Measurements from ENCODE around the gene CDADC1.
A peak's percentile ranks its signal among the peaks of the same experiment; 100 is the strongest.

Gene CDADC1

GRCh38 chr13:49235856-49236431 lies 11.8 kb upstream of the CDADC1 start:
- Histone ChIP-seq H3K9me2 (replicated peaks; ENCODE audit: control insufficient read depth, low read length) (no peaks in the 10 kb centered on the region), H3K27me3 (ENCODE audit: control insufficient read depth, low read length) (no peaks in the 10 kb centered on the region), H3K27ac (ENCODE audit: low read depth, low read length) (no peak overlapping the region)

GRCh38 chr13:49238621-49239020 lies 9.1 kb upstream of the CDADC1 start:
- Histone ChIP-seq H3F3A (ENCODE audit: control insufficient read depth, insufficient read depth) (no peaks in the 10 kb centered on the region), H3K4me3 (ENCODE audit: low read length) (no peak overlapping the region), H3K9me3 (ENCODE audit: control insufficient read depth, insufficient read depth, low read length) (no peaks in the 10 kb centered on the region), H3K4me2 (ENCODE audit: low read length) (no peak overlapping the region), H3K9me2 (replicated peaks; ENCODE audit: control insufficient read depth, low read length) (no peaks in the 10 kb centered on the region), H3K36me3 (ENCODE audit: control insufficient read depth, low read length) (no peaks in the 10 kb centered on the region), H3K27me3 (ENCODE audit: control insufficient read depth, low read length) (no peaks in the 10 kb centered on the region), H3K79me2 (ENCODE audit: control insufficient read depth, low read length) (no peaks in the 10 kb centered on the region), H4K20me1 (ENCODE audit: control insufficient read depth, insufficient read depth, low read depth, low read length) (no peaks in the 10 kb centered on the region), H3K27ac (ENCODE audit: low read depth, low read length) (no peak overlapping the region), H3K4me1 (ENCODE audit: control insufficient read depth, low read length) (peaks cover 20% of the 10 kb centered on the region)
- no peak for TF ChIP-seq CTCF (IDR thresholded peaks at IDR 0.05; ENCODE audit: low read depth, low read length, poor library complexity, severe bottlenecking)
- TF ChIP-seq EZH2phosphoT487 (IDR thresholded peaks at IDR 0.05; ENCODE audit: borderline replicate concordance, low read length) = no peak

More at GRCh38 chr13:49235856-49236431, 11.8 kb upstream of the CDADC1 start:
- Histone ChIP-seq H3K4me1 (ENCODE audit: control insufficient read depth, low read length) (peaks cover 20% of the 10 kb centered on the region), H3K79me2 (ENCODE audit: control insufficient read depth, low read length) (no peaks in the 10 kb centered on the region), H3K36me3 (ENCODE audit: control insufficient read depth, low read length) (no peaks in the 10 kb centered on the region), H3K9me3 (ENCODE audit: control insufficient read depth, insufficient read depth, low read length) (no peaks in the 10 kb centered on the region), H3K4me3 (ENCODE audit: low read length) (no peak overlapping the region), H3K4me2 (ENCODE audit: low read length) (no peak overlapping the region), H4K20me1 (ENCODE audit: control insufficient read depth, insufficient read depth, low read depth, low read length) (no peaks in the 10 kb centered on the region), H3F3A (ENCODE audit: control insufficient read depth, insufficient read depth) (no peaks in the 10 kb centered on the region)
- TF ChIP-seq EZH2phosphoT487 (IDR thresholded peaks at IDR 0.05; ENCODE audit: borderline replicate concordance, low read length) (no peak), CTCF (IDR thresholded peaks at IDR 0.05; ENCODE audit: low read depth, low read length, poor library complexity, severe bottlenecking) (no peak)

- no peak for TF ChIP-seq EZH2phosphoT487 (IDR thresholded peaks at IDR 0.05; ENCODE audit: borderline replicate concordance, low read length)
- peak; percentile 78 for TF ChIP-seq CTCF (IDR thresholded peaks at IDR 0.05; ENCODE audit: low read depth, low read length, poor library complexity, severe bottlenecking)
- no peaks in the 10 kb centered on the region for H3K36me3 ChIP-seq (ENCODE audit: control insufficient read depth, low read length)
Observed at GRCh38 chr13:49240017-49240416, 7.7 kb upstream of the CDADC1 start.

More at GRCh38 chr13:49240017-49240416, 7.7 kb upstream of the CDADC1 start:
- no peaks in the 10 kb centered on the region for H3K9me3 ChIP-seq (ENCODE audit: control insufficient read depth, insufficient read depth, low read length)
- H3K79me2 ChIP-seq (ENCODE audit: control insufficient read depth, low read length) = no peaks in the 10 kb centered on the region
- H3K27me3 ChIP-seq (ENCODE audit: control insufficient read depth, low read length) = no peaks in the 10 kb centered on the region
- no peaks in the 10 kb centered on the region for H4K20me1 ChIP-seq (ENCODE audit: control insufficient read depth, insufficient read depth, low read depth, low read length)
- no peaks in the 10 kb centered on the region for H3K9me2 ChIP-seq (replicated peaks; ENCODE audit: control insufficient read depth, low read length)
- no peak overlapping the region for H3K4me3 ChIP-seq (ENCODE audit: low read length)
- peaks cover 9% of the 10 kb centered on the region for H3K4me1 ChIP-seq (ENCODE audit: control insufficient read depth, low read length)
- no peak overlapping the region for H3K4me2 ChIP-seq (ENCODE audit: low read length)
- no peak overlapping the region for H3K27ac ChIP-seq (ENCODE audit: low read depth, low read length)
- H3F3A ChIP-seq (ENCODE audit: control insufficient read depth, insufficient read depth) = no peaks in the 10 kb centered on the region

All from DOHH2 (cell line).